ENCODE data around the gene CFHR2.

Gene CFHR2

DNA sequence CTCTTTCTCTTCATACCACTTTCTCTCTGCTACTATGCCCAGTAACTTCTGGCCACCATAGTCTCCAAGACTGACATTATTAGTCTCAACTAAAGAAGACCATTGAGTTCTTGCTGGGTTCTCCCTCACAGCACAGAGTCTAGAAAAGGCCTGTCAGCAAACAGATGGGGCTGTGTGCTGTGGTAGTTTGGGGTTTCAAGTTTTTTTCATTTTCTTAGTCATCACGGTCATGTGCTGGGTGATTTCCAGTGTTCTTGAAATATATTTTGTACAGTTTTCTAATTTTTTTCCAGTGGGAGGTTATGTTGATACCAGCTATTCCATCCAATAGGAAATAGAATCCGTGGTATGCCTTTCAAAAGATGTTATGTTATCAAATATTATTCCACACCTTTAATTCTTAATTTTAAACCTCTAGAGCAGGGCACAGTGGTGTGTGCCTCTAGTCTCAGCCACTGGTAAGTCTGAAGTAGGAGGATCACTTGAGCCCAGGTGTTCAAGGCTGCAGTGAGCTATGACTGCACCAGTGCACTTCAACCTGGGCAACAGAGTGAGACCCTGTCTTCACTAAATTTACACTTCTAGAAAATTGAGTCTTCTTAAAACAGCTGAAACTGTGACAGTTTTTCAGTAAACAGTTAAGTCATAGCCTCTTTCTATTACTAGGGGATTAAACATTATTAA, 8.3 kb downstream of the CFHR2 start:
- no peak overlapping the region for H3K4me3 ChIP-seq (ENCODE audit: low read length)
- DNase-seq (ENCODE audit: low read depth): no peak
- TF ChIP-seq, protein P1, sequence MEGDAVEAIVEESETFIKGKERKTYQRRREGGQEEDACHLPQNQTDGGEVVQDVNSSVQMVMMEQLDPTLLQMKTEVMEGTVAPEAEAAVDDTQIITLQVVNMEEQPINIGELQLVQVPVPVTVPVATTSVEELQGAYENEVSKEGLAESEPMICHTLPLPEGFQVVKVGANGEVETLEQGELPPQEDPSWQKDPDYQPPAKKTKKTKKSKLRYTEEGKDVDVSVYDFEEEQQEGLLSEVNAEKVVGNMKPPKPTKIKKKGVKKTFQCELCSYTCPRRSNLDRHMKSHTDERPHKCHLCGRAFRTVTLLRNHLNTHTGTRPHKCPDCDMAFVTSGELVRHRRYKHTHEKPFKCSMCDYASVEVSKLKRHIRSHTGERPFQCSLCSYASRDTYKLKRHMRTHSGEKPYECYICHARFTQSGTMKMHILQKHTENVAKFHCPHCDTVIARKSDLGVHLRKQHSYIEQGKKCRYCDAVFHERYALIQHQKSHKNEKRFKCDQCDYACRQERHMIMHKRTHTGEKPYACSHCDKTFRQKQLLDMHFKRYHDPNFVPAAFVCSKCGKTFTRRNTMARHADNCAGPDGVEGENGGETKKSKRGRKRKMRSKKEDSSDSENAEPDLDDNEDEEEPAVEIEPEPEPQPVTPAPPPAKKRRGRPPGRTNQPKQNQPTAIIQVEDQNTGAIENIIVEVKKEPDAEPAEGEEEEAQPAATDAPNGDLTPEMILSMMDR (IDR thresholded peaks at IDR 0.05; ENCODE audit: insufficient read depth, low read depth, low read length, missing control alignments): no peak

DNA sequence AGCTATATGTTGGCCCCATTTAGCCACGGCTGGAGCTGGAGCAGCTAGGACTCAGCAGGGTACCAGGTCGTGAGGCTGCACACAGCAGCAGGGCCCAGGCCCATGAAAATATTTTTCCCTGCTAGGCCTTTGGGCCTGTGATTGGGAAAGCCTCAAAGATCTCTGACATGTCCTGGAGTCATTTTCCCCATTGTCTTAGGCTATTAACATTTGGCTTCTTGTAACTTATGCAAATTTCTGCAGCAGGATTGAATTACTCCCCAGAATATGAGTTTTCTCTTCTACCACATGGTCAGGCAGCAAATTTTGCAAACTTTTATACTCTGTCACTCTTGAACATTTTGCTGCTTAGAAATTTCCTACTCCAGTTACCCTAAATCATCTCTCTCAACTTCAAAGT, 11.2 kb downstream of the CFHR2 start:
- TF ChIP-seq, protein P1 (IDR thresholded peaks at IDR 0.05; ENCODE audit: insufficient read depth, low read depth, low read length, missing control alignments): no peak
- no peak for DNase-seq (ENCODE audit: low read depth)
- H3K4me3 ChIP-seq (ENCODE audit: low read length): no peak overlapping the region

DNA sequence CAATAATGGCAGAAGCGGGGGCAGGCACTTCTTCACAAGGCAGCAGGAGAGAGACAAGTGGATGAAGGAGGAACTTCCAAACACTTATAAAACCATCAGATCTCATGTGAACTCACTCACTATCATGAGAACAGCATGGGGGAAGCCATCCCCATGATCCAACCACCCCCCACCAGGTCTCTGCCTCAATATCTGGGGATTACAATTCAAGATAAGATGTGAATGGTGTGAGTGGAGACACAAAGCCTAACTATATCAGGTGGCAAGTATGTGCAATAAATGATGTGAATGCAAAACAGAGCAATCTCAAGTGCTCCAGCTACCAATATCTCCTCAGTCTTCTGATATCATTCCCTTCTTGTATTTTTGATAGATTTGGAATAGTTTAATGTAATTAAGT, 12.4 kb downstream of the CFHR2 start:
- DNase-seq (ENCODE audit: low read depth): no peak
- TF ChIP-seq, protein P1 (IDR thresholded peaks at IDR 0.05; ENCODE audit: insufficient read depth, low read depth, low read length, missing control alignments): no peak
- no peak overlapping the region for H3K4me3 ChIP-seq (ENCODE audit: low read length)

DNA sequence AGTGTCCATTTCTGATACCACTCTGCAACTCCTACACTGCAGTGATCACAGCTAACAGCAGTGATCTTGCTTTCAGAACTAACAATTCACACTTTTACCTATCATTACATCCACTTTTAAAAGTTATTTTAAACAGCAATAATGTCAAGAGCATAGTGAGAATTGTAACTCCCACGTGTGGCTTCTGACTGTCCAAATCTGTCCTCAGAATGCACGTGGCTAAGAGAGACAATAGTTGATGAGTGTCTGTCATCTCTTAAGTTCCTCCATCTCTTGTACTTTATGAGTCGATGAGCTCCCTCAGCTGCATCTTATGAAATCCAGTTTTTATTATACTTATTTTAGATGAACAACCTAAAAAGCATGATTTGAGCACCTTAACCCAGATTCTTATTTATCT, 17.3 kb downstream of the CFHR2 start:
- DNase-seq (ENCODE audit: low read depth): no peak
- TF ChIP-seq, protein P1 (IDR thresholded peaks at IDR 0.05; ENCODE audit: insufficient read depth, low read depth, low read length, missing control alignments): no peak
- no peak overlapping the region for H3K4me3 ChIP-seq (ENCODE audit: low read length)

DNA sequence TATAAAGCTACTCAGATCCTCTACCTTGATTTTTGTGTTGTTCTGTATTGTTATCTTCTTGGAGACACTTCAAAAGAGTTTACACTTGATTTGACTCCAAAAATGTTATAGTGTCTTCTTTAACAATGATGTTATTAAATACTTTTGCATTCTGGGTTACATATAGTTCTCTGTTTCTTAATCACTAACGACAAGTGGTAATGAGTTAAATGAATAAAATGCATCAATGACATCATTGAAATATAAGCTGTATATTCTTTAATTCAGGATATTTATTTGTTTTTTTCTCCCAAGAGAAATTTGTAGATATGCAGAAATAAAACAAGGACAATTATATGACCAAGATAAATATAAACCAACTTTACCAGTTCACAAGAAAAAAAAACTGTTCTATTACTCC, 26.6 kb downstream of the CFHR2 start:
- DNase-seq (ENCODE audit: low read depth): no peak
- TF ChIP-seq, protein P1 (IDR thresholded peaks at IDR 0.05; ENCODE audit: insufficient read depth, low read depth, low read length, missing control alignments): no peak
- H3K4me3 ChIP-seq (ENCODE audit: low read length): no peak overlapping the region

DNA sequence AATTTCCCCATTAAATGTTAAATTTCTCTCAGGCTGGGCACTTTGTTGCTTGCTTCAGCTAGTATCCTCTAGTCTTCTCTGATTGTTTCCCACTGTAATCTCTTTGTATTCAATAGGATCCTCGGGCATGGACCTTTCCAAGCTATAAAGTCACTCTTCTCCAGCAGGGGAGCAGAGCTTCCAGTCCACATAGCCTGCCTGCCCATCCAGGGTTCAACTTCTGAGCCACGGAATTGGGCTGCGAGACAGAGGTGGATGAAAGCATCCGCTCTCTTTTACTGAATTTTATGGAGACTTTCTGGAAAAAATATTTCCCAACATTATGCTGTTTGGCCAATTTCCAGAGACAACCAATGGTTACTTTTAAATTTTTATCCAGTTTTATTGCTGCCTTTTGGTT, 32.7 kb downstream of the CFHR2 start:
- no peak overlapping the region for H3K4me3 ChIP-seq (ENCODE audit: low read length)
- DNase-seq (ENCODE audit: low read depth): no peak
- TF ChIP-seq, protein P1 (IDR thresholded peaks at IDR 0.05; ENCODE audit: insufficient read depth, low read depth, low read length, missing control alignments): no peak

DNA sequence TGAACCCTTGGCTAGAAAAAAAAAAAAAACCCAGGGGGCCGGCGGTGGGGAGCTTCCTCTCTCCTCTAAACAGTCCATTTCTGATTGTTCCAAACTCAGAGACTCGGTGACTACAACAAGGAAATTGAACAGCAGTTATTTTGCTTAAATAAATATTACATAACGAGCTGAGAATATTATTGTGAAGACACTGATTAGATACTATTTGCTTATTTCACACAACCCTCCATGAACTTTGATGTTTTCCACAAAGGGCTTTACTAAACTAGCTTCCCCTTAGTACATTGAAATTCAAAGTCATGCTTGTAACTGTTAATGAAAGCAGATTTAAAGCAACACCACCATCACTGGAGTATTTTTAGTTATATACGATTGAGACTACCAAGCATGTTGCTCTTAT, 33.7 kb downstream of the CFHR2 start, which contains the start of gene CFHR5:
CFHR5 (plus strand) TSS at position 279 of the 400 bp plus-strand sequence; CDS start at position 388, 109 bp downstream.
- no peak for DNase-seq (ENCODE audit: low read depth)
- TF ChIP-seq, protein P1 (IDR thresholded peaks at IDR 0.05; ENCODE audit: insufficient read depth, low read depth, low read length, missing control alignments): no peak
- no peak within 1 kb of the TSS for H3K4me3 ChIP-seq (ENCODE audit: low read length)
